ENCODE measurements around the gene KCND2. TPM values are rescaled to one million over a fixed set of nuclear protein-coding genes. Genes with fewer than 3 reads are reported as not detected.
A peak's percentile ranks its signal among the peaks of the same experiment; 100 is the strongest.

Gene KCND2
- total and polyA plus RNA-seq, 7 donors = 0.04 to 2.7 (median 0.15) TPM

GRCh38 chr7:120783721-120784120 lies 510.7 kb downstream of the KCND2 start:
- no peak overlapping the region for H3K27ac ChIP-seq
- DNase-seq = no peak
- H3K4me3 ChIP-seq = no peak overlapping the region
- intact Hi-C loops (cut with DNase I) = no loop called here
- peaks cover 0 to 3% (median 0%) of the 10 kb centered on the region in 3 donors for H3K27me3 ChIP-seq (ENCODE audit: insufficient read depth in 3 of 3, low read length in 2 of 3)
- no peaks in the 10 kb centered on the region for H3K36me3 ChIP-seq (ENCODE audit: insufficient read depth in 1 of 2, low read depth in 1 of 2)
- 76 to 84% (median 78%) methylated on average over 5 of the region's 5 CpGs for WGBS, 3 donors
- no peaks in the 10 kb centered on the region for H3K9me3 ChIP-seq
- no peaks in the 10 kb centered on the region for H3K4me1 ChIP-seq
- no peak for ATAC-seq
- TF ChIP-seq CTCF (IDR thresholded peaks at IDR 0.05) = no peak

- intact Hi-C loops (cut with DNase I) = no loop called here
- TF ChIP-seq CTCF (IDR thresholded peaks at IDR 0.05) = no peak
- H3K27me3 ChIP-seq (ENCODE audit: insufficient read depth in 3 of 3, low read length in 2 of 3) = peaks cover 0 to 3% (median 0%) of the 10 kb centered on the region in 3 donors
- H3K36me3 ChIP-seq (ENCODE audit: insufficient read depth in 1 of 2, low read depth in 1 of 2) = no peaks in the 10 kb centered on the region
- no peak overlapping the region for H3K27ac ChIP-seq
- DNase-seq (no peak), ATAC-seq (no peak)
- no peak overlapping the region for H3K4me3 ChIP-seq
- WGBS, 3 donors = 35 to 61% (median 38%) methylated on average over 1 of the region's 1 CpG
- no peaks in the 10 kb centered on the region for H3K4me1 ChIP-seq
- no peaks in the 10 kb centered on the region for H3K9me3 ChIP-seq
Observed at GRCh38 chr7:120785095-120785494, 512.1 kb downstream of the KCND2 start.

GRCh38 chr7:120792091-120792860 lies 519.3 kb downstream of the KCND2 start:
- H3K36me3 ChIP-seq (ENCODE audit: insufficient read depth in 1 of 2, low read depth in 1 of 2) = no peaks in the 10 kb centered on the region
- H3K27ac ChIP-seq = no peak overlapping the region
- ATAC-seq = peak in 3 of 4 donors; percentile 57 to 74 (median 58)
- H3K9me3 ChIP-seq = no peaks in the 10 kb centered on the region
- WGBS, 3 donors = 54 to 58% (median 56%) methylated on average over 13 of the region's 13 CpGs
- TF ChIP-seq CTCF (IDR thresholded peaks at IDR 0.05) = peak; percentile 70
- intact Hi-C loops (cut with DNase I) = loop anchor here in 1 of 2 donors (5.0 kb wide), 1 partner anchor 155 kb away; no protein-coding TSS in a partner anchor
- no peaks in the 10 kb centered on the region for H3K4me1 ChIP-seq
- H3K4me3 ChIP-seq = no peak overlapping the region
- DNase-seq = peak; percentile 62 to 74
- no peaks in the 10 kb centered on the region for H3K27me3 ChIP-seq (ENCODE audit: insufficient read depth in 3 of 3, low read length in 2 of 3)

- no peaks in the 10 kb centered on the region for H3K4me1 ChIP-seq
- intact Hi-C loops (cut with DNase I) = loop anchor here in 1 of 2 donors (5.0 kb wide), 1 partner anchor 155 kb away; no protein-coding TSS in a partner anchor
- no peaks in the 10 kb centered on the region for H3K9me3 ChIP-seq
- no peaks in the 10 kb centered on the region for H3K36me3 ChIP-seq (ENCODE audit: insufficient read depth in 1 of 2, low read depth in 1 of 2)
- H3K27ac ChIP-seq = no peak overlapping the region
- H3K4me3 ChIP-seq = no peak overlapping the region
- no peak for ATAC-seq
- H3K27me3 ChIP-seq (ENCODE audit: insufficient read depth in 3 of 3, low read length in 2 of 3) = no peaks in the 10 kb centered on the region
- DNase-seq = no peak
- TF ChIP-seq CTCF (IDR thresholded peaks at IDR 0.05) = no peak
- 93 to 100% (median 98%) methylated on average over 2 of the region's 2 CpGs for WGBS, 3 donors
Observed at GRCh38 chr7:120792861-120793130, 519.8 kb downstream of the KCND2 start.
